HG03060 (cell line): Measurements from ENCODE around the gene WT1.
"Not testable (repeated sequence)": the region's sequence is repeated elsewhere in the genome, so short reads cannot be mapped to it uniquely, and the experiment has no call there.

ENCODE experiments used
- ATAC-seq: cut with Tn5 transposase; IDR thresholded peaks from one replicate; pipeline ENCODE4 v1.9.1; 2021; ENCODE audit warnings: low read depth, moderate number of reproducible peaks; ENCODE audit not compliant: unreplicated experiment

WT1 gene

DNA sequence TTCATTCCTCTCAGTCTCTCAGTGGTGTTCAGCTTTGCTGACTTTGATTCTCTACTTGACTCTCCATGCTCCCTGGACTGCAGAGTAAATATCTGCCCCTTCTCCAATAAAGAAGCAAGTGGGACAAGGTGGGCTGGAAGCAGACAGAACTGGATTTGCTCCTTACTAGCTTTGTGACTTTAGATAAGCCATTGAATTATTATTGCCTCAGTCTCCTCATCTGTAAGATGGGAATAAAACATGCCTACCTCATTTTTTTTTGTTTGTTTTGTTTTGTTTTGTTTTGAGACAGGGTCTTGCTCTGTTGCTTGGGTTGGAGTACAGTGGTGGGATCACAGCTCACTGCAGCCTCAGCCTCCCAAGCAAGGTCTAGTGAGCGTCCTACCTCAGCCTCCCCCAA, 44.6 kb downstream of the WT1 start:
- no peak for ATAC-seq

DNA sequence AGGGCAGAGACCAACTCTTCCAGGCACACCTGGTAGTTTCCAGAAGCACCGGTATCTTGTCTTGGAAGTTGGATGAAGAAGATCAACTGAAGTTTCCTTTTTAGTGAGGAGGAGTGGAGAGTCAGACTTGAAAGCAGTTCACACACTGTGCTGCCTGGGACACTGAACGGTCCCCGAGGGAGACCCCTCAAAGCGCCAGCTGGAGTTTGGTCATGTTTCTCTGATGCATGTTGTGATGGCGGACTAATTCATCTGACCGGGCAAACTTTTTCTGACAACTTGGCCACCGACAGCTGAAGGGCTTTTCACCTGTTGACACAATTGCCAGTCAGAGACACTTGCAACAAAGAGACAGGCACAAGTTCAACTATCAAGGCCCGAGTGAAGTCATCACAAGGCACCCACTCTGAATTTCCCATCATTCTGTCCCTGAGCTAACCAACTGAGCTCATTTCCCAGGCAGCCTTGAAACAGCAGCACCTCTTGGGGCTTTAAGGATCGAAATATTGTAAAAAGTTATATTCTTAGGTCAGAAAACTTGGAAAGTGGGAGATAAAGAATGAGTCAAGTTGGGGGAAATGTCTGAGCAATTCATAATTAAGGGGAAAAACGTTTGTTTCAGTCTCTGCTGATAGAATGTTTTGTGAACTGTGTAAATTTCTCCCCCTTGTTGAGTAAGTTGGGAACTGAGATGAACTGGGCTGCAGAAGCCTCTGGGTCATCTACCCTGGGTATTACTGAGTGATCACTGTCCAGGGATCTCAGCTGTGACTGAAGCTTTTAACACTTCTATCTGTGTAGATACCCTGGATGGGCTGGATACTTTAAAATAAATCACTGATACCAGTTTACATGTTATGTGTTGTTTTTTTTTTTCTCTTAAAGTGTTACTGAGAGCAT, 46.2 kb downstream of the WT1 start:
- ATAC-seq: no peak

DNA sequence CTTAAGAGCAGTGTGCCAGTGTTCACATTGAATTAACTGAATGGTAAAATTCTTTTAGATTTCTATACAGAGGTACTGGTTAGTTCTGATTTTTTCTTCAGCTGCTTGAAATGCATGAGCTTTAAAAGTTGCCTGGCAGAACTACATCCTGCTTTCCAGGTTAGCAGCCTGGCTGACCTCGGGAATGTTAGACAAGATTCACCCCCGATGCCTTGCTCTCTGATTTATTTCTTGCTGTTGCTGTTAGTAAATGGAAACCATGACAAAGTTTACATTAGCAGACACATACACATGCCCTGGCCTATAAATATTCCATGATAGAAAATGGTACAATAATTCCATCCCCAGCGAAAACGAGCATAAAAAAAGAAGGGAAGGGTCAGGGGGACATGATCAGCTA, 47.0 kb downstream of the WT1 start:
- ATAC-seq: no peak

DNA sequence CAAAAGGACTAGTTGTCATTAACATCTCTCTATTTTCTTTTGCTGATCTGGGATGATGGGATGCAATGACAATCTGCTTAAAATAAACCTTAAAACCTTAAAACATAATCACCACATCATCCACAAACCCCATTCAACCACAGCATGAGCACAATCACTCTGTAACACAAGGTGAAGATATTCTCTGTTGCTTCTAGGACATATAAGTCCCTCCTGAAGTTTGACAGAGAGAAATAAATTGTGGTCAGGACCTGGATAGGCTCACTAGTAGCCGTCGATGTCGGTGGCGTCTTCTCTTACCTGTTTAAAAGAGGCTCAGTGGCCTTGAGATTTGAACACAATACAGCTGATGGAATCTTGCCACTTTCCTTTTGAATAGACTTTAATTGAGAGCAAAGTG, 47.9 kb downstream of the WT1 start:
- no peak for ATAC-seq

DNA sequence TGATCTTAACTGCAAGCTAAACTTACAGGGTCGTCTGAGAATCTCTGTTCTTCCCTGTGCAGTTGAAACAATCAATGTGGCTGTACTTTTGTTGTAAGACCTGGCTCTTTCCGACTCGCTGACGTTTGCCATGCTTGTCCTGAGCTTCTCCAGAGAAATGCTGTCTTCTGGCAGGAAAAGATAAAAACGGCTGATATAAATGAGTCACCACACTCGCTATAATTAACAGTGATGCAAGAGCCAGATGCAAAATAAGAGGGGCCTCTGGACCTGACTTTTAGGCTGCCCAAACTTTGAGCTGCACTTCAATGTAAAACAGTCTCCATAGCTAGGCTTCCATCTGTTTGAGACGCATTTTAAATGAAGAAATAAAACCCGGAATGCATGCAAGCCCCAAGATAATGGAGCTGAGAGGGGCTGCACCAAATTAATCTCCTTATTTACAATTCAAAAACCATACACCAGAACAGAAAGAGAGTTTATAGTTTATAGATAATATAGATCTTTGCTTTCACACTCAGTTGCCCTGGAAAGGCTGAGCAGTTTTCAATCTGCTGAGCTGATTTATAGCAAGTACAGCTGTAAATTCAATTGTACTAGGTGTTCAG, 48.5 kb downstream of the WT1 start:
- no peak for ATAC-seq

DNA sequence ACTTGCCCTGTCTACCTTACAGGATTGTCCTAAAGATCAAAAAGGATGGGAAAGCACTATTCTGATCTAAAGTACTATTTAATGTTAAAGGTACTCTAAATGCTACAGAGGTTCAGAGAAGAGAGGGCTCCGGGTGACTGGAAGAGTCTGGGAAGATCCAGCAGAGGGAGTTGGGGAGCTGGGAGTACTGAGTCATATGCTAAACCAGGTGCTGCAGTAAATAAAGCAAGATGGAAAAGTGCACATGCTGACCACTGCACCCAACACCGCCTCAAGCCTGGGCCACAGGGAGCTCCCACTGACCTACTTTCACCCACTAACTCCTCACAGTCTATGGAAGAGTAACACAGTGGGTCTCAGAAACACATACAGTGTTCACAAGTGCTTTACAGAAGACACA, 49.3 kb downstream of the WT1 start:
- ATAC-seq: no peak

DNA sequence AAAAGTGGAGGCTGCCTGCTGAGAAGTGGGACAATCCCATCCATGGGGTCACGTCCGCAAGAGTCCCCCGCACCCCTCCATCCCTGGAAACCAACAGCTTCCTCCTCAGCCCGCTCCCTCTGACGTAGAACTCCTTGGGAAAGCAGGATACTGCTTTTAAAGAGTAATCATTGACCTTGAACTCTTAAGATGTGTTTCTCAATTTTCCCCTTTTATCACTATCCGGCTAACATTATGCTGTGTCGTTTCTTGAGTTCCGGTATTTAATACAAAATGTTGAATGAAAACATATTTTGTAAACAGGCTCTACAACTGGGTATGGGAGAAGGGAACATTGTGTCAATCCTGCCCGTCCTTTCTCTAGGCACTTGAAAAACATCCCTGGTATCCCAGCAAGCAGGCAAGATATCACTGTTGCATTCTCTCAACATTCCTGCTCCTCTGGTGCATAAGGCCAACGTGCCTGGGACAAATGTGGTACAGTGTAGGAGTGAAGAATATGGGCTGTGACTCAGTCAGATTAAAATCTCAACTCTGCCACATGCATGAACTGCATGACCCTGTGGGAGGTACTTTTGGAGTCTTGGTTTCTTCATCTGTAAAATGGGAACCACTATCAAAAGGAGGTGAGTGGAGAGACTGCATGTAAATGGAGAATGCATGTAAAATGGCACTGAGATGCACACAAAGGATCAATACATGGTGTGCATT, 52.8 kb downstream of the WT1 start:
- no peak for ATAC-seq

DNA sequence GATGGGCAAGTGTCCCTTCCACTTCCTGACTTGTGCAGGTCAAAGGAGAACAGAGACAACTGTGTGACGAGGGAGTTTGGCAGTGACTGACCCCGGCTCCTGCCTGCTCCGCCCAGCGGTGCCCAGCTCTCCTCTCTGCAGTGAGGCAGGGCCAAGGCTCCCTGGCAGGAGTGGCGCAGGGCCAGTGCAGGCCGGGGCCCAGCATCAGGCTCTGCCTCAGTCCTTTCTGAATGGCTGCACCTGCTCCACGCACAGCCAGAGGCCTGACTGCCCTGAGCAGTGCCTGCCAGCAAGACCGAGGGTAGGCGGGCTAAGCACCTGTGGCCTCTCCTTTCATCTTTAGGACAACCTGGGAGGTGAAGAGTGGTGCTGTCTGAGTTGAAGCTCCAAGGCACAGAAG, 54.2 kb downstream of the WT1 start:
- no peak for ATAC-seq

DNA sequence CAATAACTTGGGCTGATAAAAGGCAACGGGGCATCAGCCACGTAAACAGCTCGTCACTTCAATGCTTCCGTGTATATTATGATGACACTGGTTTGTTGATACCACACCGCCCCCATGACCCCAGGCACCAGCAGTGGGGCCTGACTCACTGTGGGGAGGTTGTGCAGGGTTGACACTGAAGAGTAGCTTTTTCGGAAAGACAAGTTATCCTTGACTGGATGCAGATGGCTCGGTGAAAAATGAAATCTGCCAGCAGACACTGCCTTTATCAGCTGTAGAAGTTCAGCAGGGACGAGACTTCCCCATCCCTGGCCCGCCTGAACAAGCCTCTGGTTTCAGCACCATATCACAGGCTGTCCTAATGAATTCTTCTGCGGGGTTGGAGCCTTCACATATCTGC, 55.6 kb downstream of the WT1 start:
- no peak for ATAC-seq

DNA sequence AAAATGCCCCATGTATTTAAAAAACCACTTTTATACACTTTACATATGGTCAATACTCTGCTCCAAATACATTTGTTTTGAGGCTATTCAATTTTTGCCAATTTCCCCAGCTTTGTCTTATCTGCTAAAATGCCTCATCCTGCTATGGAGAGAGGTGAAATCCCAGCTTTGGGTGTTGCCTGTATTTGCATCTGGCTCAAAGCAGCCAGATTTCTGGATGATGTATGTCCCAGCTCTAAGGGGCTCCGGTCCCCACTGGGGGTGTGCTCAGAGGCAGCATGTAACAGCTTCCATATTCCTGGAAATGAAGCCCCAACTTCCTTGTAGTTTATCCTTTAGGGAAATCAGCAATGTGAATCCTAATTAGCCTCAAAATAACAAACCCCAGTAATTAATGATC, 59.5 kb downstream of the WT1 start:
- ATAC-seq: no peak

DNA sequence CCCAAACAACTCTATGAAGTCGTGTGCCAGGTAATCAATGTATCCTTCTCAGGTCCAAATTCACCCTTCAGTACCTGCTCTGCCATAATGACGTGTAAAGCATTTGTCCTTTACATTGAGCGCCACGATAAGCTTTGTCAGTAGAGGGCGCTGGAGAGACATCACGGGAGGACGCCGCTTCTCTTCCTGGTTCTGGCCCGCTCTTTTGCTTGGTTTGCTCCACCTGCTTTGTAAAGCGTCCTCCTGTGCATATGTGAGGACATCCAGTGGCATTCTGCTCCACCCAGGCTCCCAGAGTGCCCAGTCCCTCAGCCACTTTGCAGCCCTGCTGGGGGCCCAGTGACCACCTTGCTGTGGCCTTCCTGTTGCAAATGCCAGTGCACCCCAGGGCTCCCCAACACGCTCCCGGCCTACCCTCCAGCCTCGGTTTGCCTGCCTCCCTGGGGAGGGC, 61.1 kb downstream of the WT1 start:
- no peak for ATAC-seq

DNA sequence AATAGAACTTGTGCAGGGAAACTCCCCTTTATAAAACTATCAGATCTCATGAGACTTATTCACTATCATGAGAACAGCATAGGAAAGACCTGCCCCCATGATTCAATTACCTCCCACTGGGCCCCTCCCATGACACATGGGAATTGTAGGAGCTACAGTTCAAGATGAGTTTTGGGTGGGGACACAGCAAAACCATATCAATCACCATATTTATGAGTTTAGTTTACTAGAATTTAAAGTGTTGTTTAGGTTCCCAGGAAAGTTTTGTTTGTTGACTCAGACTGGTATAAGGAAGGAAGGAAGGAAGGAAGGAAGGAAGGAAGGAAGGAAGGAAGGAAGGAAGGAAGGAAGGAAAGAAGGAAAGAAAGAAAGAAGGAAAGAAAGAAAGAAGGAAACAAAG, 65.4 kb downstream of the WT1 start:
- not testable (repeated sequence) for ATAC-seq

DNA sequence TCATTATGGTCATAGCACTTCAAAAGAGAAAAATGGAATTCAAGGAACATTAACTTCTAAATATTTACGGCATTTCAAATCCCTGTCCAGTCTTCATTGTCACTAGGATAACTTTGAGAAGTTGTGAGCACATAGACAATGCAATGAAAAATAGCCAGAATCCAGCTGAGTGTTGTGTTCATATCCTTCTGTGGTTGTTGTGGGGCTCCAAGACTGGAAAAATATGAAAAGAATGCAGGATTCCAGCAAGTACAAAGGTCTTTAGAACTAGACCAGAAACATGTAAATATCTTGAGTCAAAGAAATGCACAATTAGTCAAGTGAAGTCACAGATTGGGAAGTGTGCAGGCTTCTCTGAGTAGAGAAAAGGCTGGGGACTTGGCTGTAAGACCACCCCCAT, 68.7 kb downstream of the WT1 start:
- no peak for ATAC-seq

DNA sequence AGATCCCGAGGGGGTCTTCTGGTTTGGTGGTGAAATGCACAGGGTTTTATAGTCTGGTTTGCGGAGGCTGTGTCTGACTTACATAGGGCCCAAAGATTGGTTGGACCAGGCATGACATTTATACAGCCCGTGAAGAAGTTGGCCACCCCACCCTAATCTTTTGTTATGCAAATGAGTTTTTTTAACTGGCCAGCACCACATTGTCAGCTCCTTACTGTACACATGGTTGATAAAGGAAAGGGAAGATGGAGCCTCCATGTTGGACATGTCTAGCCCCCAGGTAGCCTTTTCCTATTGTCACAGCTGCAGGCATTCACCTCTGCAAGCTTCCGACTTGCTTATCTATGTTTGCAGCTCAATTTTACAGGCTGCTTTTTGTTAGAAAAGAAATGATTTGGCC, 70.1 kb downstream of the WT1 start:
- no peak for ATAC-seq

DNA sequence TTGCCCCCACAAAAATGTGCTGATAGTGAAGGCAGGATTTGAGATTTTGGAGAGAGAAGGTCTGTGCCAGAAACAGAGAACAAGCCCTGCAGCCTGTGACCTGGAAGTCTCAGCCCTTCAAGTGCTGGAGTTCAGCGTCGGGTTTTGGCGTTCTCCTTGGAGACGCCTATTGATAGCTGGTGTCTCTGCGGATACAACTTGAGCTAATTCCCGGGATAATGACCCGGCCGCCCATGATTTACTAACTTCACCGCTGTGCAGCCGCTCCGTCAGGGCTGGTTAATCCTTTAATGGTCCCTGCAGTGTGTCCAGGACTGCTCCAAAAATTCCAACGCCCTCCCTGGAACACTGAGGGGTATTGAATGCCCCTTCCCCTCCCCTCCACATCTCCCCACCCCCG, 76.6 kb downstream of the WT1 start:
- no peak for ATAC-seq

DNA sequence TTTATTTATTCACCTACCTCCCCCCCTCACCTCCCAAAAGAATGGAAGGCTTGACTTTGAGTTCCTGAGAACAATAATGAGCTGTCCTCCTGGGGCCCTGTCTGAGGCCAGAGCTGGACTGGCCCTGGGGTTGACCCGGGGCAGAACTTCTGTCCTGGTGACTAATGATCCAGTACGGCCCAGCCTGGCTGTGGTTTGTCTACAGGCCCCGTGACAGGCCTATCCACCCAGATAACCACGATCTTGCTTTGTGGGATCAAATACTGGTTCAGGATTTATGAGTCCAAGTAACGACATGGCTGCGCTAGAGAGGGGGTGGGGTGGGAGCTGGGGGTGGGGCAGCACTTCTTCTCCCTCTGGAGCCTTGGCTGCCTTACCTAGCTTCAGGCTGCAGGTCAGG, 81.5 kb downstream of the WT1 start:
- ATAC-seq: no peak

DNA sequence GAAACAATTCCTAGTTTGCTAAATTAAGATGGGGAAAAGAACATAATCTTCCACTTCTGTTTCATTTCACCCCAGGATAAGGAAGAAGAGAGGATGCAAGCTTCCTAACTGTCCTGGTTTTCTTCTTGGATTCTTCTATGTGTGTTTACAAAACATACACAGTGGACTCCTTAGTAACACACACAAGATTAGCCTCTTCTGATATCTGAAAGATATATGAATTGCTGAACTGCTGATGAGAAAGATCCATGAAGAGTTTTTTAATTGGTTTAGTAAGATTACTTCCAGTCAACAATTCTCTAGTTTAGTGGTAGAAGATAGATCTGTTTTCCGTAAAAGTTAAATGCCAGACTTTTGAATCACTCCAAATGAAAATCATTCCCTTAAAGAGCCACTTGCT, 86.8 kb downstream of the WT1 start:
- ATAC-seq: no peak

DNA sequence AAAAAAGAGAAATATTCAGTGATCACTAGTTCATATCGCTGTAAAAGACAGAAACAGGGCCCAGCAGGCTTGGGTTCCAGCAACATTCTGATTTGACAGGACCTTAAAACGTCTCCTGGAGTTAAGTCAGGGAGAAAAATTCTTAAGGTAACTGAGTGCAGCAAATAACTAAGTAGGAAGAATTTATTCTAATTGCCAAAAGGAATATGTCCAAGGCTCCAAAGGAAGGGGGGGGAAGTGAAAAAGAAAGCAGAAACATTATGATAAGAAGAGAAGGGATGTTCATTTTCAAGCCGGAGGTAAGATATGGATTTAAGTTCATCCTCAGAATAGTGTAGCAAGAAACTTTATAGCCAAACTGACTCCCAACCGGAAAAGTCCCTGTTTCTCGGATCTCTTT, 90.4 kb downstream of the WT1 start:
- no peak for ATAC-seq

DNA sequence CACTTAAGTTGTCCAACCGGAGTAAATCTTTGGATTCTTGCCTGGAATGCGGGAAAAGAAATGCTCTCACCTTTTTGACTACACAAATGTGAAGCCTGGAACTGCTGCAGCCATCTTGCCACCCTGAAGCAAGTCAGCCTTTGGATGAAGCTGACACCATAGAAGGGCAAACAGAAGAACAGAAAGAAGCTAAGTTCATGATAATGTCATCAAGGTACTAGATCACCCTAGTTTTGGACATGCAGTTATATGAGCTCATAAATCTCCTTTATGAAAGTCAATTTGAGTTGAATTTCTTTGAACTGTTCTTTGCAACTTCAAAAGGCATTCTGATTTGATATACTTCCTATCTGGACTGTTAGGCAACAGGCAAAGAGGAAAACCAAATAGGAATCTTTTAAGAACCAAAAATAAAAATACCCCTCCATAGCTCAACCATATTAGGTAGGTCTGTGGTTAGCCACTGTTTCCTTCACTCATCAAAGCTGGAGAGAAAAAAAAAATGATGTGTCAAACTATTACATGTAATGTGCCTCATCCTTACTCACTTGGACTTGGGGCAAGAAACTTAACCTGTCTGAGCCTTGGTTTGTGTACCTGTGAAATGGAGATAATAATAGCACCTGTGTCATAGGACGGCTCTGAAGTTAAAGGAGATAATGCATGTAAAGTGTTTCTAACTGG, 91.9 kb downstream of the WT1 start:
- ATAC-seq: no peak

DNA sequence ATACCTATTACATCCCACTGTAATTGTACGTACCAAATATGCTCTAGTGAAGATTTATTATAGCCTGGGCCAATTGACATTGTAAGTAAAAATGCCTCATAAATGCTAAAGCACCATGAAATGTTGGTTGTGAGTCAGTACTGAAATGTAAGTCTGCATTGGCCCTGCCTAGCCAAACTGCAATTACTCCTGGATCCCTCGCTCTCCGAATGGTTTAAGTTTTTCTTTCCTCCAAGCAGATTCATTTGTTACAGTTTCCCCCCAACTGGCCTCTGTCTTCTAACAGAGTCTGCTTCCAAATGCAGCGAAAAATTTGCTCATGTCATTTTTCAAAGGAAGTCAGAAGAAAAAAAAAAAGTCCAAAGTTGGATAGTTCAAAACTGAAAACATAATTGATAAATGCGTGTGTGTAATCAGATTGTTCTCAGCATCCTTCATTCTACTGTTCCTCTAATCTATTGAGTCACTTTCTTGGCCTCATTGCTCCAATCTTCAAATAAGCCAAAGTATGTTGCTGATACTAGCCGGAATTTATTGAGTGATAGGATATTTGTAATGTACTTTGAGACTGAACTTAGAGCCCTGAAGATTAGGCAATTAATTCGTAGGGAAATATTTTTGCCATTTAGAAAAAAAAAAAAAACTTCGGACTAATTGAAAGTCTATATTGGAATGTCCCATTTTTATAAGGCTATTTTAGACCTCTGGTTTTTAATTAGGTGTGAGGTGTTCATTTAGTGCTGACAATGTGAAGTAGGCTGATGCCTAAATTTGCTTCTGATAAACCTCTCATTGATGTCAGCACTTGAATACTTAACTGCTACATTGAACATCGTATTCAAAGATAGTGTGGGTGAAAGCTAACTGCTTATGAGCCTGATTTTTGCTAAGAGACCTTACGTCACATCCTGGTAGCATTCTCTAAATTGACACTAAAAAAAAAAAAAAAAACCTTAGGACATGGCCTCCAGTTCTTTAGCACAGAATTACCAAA, 93.4 kb downstream of the WT1 start:
- ATAC-seq: no peak
